ENCODE measurements around the gene MCUR1. TPM values are rescaled to one million over a fixed set of nuclear protein-coding genes. Genes with fewer than 3 reads are reported as not detected.
"Not testable (repeated sequence)": the region's sequence is repeated elsewhere in the genome, so short reads cannot be mapped to it uniquely, and the experiment has no call there.

MCUR1 gene, protein sequence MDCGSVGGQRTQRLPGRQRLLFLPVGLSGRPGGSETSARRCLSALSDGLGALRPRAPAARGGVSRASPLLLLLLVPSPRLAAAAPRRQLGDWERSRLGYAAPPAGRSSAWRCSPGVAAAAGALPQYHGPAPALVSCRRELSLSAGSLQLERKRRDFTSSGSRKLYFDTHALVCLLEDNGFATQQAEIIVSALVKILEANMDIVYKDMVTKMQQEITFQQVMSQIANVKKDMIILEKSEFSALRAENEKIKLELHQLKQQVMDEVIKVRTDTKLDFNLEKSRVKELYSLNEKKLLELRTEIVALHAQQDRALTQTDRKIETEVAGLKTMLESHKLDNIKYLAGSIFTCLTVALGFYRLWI
- polyA plus RNA-seq (ENCODE audit: insufficient read length in 10 of 10), result 10 to 100 TPM; 27.0 to 36.6 (median 31.1) TPM
- long read RNA-seq, donor 1, full-length matches to known transcripts, result 11 of 11 reads
- long read RNA-seq, donor 1, partial matches to known transcripts, result 0 of 11 reads
- long read RNA-seq, donor 1, other reads (novel, unspliced or antisense), result 0 of 11 reads
- long read RNA-seq, donor 2, full-length matches to known transcripts, result 6 of 6 reads
- long read RNA-seq, donor 2, partial matches to known transcripts, result 0 of 6 reads
- long read RNA-seq, donor 2, other reads (novel, unspliced or antisense), result 0 of 6 reads
- long read RNA-seq, donor 3, result 0 reads
- long read RNA-seq, donor 4, full-length matches to known transcripts, result 9 of 9 reads
- long read RNA-seq, donor 4, partial matches to known transcripts, result 0 of 9 reads
- long read RNA-seq, donor 4, other reads (novel, unspliced or antisense), result 0 of 9 reads
- long read RNA-seq, donor 5, full-length matches to known transcripts, result 15 of 15 reads
- long read RNA-seq, donor 5, partial matches to known transcripts, result 0 of 15 reads
- long read RNA-seq, donor 5, other reads (novel, unspliced or antisense), result 0 of 15 reads
- long read RNA-seq, donor 6, full-length matches to known transcripts, result 13 of 13 reads
- long read RNA-seq, donor 6, partial matches to known transcripts, result 0 of 13 reads
- long read RNA-seq, donor 6, other reads (novel, unspliced or antisense), result 0 of 13 reads
- long read RNA-seq, donor 7, full-length matches to known transcripts, result 9 of 14 reads
- long read RNA-seq, donor 7, partial matches to known transcripts, result 5 of 14 reads
- long read RNA-seq, donor 7, other reads (novel, unspliced or antisense), result 0 of 14 reads
- long read RNA-seq, donor 8, full-length matches to known transcripts, result 11 of 11 reads
- long read RNA-seq, donor 8, partial matches to known transcripts, result 0 of 11 reads
- long read RNA-seq, donor 8, other reads (novel, unspliced or antisense), result 0 of 11 reads
- long read RNA-seq, donor 9, full-length matches to known transcripts, result 2 of 2 reads
- long read RNA-seq, donor 9, partial matches to known transcripts, result 0 of 2 reads
- long read RNA-seq, donor 9, other reads (novel, unspliced or antisense), result 0 of 2 reads

DNA sequence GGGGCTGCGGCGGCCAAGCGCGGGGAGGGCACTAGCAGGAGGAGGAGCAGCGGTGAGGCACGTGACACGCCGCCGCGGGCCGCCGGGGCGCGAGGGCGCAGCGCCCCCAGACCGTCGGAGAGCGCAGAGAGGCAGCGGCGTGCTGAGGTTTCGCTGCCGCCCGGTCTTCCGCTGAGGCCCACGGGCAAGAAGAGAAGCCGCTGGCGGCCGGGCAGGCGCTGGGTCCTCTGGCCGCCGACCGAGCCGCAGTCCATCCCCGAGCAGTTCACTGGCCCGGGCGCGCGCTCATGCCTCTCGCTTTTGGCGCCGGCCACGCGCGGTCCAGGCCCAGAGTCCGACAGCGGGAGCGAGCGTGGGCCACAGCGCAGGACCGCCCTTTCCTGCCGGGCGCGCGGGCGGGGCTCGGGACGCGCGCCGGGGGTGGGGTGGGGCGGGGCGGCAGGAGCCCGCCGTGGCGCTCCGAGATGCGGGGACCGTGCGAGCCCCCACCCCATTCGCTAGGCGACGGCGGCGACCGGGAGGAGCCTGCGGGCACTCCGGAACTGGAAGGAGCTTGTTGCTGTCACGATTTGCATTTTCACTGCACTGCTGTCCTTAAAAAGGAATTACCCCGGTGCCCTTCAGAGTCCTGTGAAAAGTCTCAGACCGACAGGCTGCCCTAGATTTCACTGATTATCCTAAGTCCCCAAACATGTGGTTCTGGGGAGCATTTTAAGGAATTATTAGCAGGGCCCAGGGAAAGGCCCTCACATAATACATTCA lies at the start of gene MCUR1:
Gene MCUR1, minus strand, starts transcription at position 382 of the 762 bp plus-strand sequence. Its CDS starts 128 bp downstream, at position 254.
- DNase-seq, result peak; percentile 86 to 97 (median 92)

- no peak for DNase-seq
Measured at GRCh38 chr6:13863699-13864155, 49.4 kb upstream of the MCUR1 start.

GRCh38 chr6:13860556-13861185 lies 46.3 kb upstream of the MCUR1 start:
- not testable (repeated sequence) for DNase-seq

- DNase-seq, result peak in 1 of 3 donors; percentile 42
Measured at GRCh38 chr6:13859871-13860555, 45.7 kb upstream of the MCUR1 start.

DNA sequence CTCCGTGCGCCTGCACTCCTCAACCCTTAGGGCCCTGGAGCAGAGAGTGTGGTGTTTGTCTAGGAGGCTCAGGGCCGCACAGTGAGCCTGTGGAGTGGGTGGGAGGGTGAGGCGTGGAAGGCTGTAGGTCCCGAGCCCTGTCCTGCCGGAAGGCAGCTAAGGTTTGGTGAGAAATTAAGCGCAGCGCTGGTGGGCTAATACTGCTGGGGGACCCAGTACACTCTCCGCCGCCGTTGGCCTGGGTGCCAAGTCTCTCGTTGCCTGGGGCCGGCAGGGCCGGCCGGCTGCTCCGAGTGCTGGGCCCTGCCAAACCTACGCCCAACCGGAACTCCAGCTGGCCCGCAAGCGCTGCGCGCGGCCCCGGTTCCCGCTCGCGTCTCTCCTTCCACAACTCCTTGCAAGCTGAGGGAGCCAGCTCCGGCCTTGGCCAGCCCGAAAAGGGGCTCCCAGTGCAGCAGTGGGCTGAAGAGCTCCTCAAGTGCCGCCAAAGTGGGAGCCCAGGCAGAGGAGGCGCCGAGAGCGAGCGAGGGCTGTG lies 40.4 kb upstream of the MCUR1 start:
- DNase-seq, result no peak

DNA sequence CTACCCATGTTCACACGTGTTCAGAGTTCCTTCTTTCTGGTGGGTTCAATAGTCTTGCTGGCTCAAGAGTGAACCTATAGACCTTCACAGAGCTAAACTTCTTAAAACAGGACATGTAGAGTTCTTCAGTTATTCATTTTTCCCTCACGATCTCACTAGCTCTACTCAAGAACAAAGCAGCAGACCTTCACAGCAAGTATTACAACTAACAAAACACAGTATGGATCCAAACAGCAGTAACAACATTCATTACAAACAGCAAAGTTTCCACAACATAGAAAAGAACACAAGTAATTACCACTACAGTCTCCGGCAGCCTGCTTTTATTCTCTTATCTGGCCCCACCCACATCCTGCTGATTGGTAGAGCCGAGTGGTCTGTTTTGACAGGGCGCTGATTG lies 39.5 kb upstream of the MCUR1 start:
- DNase-seq, result no peak

GRCh38 chr6:13851803-13852202 lies 37.4 kb upstream of the MCUR1 start:
- DNase-seq, result no peak

DNA sequence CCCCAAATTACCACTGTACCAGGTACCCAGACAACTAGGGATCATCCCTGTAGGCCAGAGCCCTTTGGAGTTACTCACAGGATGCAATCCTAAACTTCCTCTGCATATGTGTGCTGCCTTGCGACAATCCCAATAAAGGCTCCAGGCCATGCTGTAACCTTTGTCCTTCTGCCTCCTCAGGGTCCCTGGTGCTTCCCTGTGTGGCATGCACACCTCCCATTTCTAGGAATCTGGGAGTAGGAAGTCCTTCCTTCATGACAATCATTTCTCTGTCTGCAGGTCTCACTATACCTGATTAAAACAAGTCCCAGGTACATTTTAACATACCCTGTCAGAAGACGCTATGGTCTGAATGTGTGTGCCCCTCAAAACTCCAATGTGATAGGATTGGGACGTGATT lies 37.0 kb upstream of the MCUR1 start:
- DNase-seq, result no peak

- not testable (repeated sequence) for DNase-seq
Measured at GRCh38 chr6:13850690-13851089, 36.3 kb upstream of the MCUR1 start.

DNA sequence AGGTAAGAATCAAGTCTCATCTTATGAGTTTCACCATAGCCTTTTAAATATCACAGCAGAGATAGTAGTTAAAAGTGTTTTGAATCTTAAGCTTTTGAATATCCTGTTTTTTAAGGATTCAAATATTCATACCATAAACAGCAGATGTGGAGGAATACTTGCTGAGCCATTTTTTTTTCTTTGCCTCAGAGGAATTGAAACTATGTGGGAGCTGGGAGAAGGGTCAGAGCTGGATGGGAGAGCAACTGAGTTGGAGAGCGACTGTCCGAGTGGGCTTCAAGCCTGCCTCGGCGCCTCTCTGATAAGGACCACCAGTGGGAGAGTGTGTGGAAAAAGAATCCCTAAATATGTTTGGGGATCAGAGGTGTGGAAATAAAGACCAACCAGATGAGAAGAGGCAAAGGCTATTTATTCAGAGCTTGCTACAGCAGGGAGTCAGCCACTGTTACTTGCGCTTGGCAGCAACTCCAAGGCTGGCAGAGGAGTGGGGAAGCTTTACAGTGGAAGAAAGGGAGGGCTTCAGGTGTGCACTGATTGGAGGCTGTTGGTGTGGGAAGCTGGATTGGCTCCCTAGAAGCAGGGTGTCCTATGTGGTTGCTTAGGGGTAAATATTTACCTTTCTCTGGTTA lies 34.3 kb upstream of the MCUR1 start:
- DNase-seq, result peak in 2 of 3 donors; percentile 20 to 68

- DNase-seq, result no peak
Measured at GRCh38 chr6:13847326-13848050, 33.1 kb upstream of the MCUR1 start.

GRCh38 chr6:13846841-13847240 lies 32.5 kb upstream of the MCUR1 start:
- no peak for DNase-seq

- DNase-seq, result no peak
Measured at GRCh38 chr6:13841936-13842335, 27.6 kb upstream of the MCUR1 start.

DNA sequence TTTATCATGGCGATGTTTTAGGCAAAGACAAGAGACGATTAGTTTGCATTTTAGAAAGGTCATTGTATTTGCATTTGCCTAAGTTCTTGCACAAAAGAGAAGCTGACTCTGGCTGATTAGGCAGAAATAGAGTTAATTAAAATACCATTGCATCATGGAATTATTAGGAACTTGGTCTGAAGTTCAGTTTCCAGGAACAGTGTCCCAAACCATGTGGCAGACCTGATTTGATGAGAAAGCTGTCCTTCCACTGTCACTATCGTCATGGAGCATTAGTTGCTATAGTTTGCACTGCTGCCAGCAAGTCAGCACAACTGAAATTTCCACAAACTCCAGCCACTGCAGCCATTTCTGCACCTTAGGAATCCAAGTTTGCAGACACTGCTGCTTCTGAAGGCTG lies 24.3 kb upstream of the MCUR1 start:
- peak in 2 of 3 donors; percentile 10 to 37 for DNase-seq

GRCh38 chr6:13836170-13836569 lies 21.8 kb upstream of the MCUR1 start:
- no peak for DNase-seq

DNA sequence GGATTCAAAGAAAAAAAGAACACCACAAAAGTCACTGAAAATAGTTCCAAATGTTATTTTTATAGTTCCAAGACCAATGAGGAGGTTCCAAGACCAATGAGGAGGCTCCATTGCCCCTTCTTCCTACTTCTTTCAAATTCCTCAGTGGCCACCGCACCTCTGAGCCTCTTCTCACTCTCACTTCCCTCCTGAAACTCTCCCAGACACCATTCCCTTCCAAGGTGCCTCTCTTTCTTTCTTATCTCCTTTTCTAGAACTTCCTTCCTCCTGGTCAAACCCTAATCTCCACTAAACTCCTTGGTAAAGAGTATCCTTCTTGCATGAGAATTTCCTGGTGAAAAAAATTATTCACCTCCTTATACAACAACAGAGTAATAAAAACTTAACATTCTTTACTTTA lies 20.4 kb upstream of the MCUR1 start:
- no peak for DNase-seq

DNA sequence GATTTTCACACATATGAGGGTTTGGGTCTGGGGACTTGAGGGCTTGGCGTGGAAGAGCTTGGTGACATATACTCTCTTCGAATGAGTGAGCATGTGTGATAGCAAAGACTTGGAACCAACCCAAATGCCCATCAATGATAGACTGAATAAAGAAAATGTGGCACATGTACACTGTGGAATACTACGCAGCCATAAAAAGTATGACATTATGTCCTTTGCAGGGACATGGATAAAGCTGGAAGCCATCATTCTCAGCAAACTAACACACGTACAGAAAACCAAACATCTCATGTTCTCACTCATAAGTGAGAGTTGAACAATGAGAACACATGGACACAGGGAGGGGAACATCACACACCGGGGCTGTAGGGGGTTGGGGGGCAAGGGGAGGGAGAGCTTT lies 19.7 kb upstream of the MCUR1 start:
- not testable (repeated sequence) for DNase-seq

- DNase-seq, result no peak
Measured at GRCh38 chr6:13832778-13833177, 18.4 kb upstream of the MCUR1 start.
